ENCODE data around the gene RFXANK. TPM values are rescaled to one million over a fixed set of nuclear protein-coding genes. Genes with fewer than 3 reads are reported as not detected.

RFXANK gene
- total RNA-seq = 88.9 and 89.3 TPM in 2 replicates

GRCh38 chr19:19192078-19192882 is at the start of gene RFXANK, which contains the start of gene BORCS8:
RFXANK (plus strand) TSS chr19:19192258; CDS start chr19:19193947, 1,689 bp downstream.
BORCS8 (minus strand) TSS chr19:19192152; CDS start chr19:19192117, 35 bp downstream.

GRCh38 chr19:19170053-19170872 is 21.8 kb upstream of the RFXANK start, which contains the start of gene MEF2B:
MEF2B (minus strand) TSS chr19:19170263; CDS start chr19:19150735, 19,528 bp downstream.

GRCh38 chr19:19203012-19203856 is 11.2 kb downstream of the RFXANK start, which contains the start of gene NR2C2AP:
NR2C2AP (minus strand) TSS chr19:19203414; CDS start chr19:19203060, 354 bp downstream.

GRCh38 chr19:19211499-19212420 is 19.7 kb downstream of the RFXANK start, which contains the start of gene NCAN:
NCAN (plus strand) TSS chr19:19211958; CDS start chr19:19216954, 4,996 bp downstream.

Other genes starting within 250 kb of the RFXANK start
- gene SUGP2, start 158.7 kb upstream of the RFXANK start, total RNA-seq = 23.6 and 24.0 TPM in 2 replicates
- gene ARMC6, start 158.7 kb upstream of the RFXANK start, total RNA-seq = 47.9 and 48.3 TPM in 2 replicates
- gene SLC25A42, start 128.3 kb upstream of the RFXANK start, total RNA-seq = 6.2 and 6.9 TPM in 2 replicates
- 28.6 and 30.5 TPM in 2 replicates for gene TMEM161A, start 53.8 kb upstream of the RFXANK start, total RNA-seq
- gene MEF2B, start 22.0 kb upstream of the RFXANK start, total RNA-seq = 0.15 TPM in 1 of 2 replicates, not detected in the other
- 18.3 and 24.2 TPM in 2 replicates for gene BORCS8, start 106 bp upstream of the RFXANK start, total RNA-seq
- 19.6 and 21.4 TPM in 2 replicates for gene NR2C2AP, start 11.2 kb downstream of the RFXANK start, total RNA-seq
- not detected in 2 replicates for gene NCAN, start 19.7 kb downstream of the RFXANK start, total RNA-seq
- 1.3 and 2.5 TPM in 2 replicates for gene TM6SF2, start 81.0 kb downstream of the RFXANK start, total RNA-seq
- gene SUGP1, start 128.3 kb downstream of the RFXANK start, total RNA-seq = 35.6 and 37.9 TPM in 2 replicates
- gene MAU2, start 128.6 kb downstream of the RFXANK start, total RNA-seq = 15.5 and 21.2 TPM in 2 replicates
- 52.6 and 63.5 TPM in 2 replicates for gene GATAD2A, start 213.4 kb downstream of the RFXANK start, total RNA-seq